ENCODE data around the gene CDK14. TPM values are rescaled to one million over a fixed set of nuclear protein-coding genes. Genes with fewer than 3 reads are reported as not detected.
A peak's percentile ranks its signal among the peaks of the same experiment; 100 is the strongest.

The CDK14 gene
- total and polyA plus RNA-seq, 2 donors (not counting 1 experiment from before 2014, with no cell fraction given), result 42.1 to 167 TPM

DNA sequence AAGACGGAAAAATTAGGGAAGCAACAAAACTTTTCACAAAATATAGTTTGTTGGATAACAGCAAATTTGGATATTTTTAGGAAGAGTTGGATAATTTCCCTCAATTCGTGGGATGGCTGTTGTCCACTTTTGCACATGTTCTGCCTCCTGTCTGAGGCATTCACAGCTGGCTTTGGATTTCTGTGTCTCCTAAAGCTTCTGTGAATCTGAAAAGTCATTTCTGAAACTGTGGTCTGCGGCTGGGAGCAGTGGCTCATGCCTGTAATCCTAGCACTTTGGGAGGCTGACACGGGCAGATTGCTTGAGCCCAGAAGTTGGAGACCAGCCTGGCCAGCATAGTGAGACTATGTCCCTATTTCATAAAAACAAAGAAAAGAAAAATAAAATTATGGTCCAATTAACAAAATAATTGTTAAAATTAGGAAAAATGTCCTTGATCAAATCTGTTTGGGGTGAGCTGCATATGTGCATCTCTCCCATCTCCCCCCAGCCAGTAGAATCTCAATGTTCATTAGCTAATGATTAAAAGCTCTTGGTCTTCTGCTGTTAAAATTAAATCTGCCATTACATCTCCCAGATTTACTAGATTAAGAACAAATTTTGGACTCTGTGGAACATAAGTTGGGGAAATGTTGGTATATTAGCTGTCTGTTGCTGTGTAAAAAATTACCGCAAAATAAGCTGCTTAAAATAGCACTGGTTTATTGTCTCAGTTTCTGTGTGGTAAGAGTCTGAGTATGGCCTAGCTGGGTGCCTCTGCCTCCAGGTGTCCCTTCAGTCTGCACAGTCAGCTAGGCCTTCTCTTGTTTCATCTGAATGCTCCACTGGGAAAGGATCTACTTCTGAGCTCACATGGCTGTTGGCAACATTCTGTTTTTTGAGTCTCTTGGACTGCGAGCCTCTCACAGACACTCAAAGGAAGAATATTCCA lies 336.1 kb downstream of the CDK14 start:
- no peaks in the 10 kb centered on the region for H3K27me3 ChIP-seq (replicated peaks in 1 of 4; ENCODE audit: control extremely low read depth in 1 of 4, control insufficient read depth in 3 of 4, insufficient read depth in 4 of 4, low read length in 3 of 4)
- no peak for ATAC-seq (ENCODE audit: low read depth)
- no peak overlapping the region for H3K27ac ChIP-seq (ENCODE audit: low read length in 2 of 2)
- no peak overlapping the region for H3K9ac ChIP-seq (ENCODE audit: low read length)
- intact Hi-C loops (cut with micrococcal nuclease), result no loop called here
- H3K4me2 ChIP-seq (replicated peaks; ENCODE audit: low read depth, low read length, poor library complexity, severe bottlenecking), result no peak overlapping the region
- peaks cover 0 to 10% of the 10 kb centered on the region in 2 donors for H3K4me1 ChIP-seq (ENCODE audit: control insufficient read depth in 2 of 2, insufficient read depth in 2 of 2, low read length in 2 of 2)
- peaks cover 0 to 2% of the 10 kb centered on the region in 2 experiments for H3K36me3 ChIP-seq (replicated peaks in 1 of 2; ENCODE audit: control extremely low read depth in 1 of 2, control insufficient read depth in 1 of 2, extremely low read depth in 1 of 2, insufficient read depth in 2 of 2, low read length in 1 of 2)
- ChIA-PET CTCF (no interaction called here), POLR2A (no interaction called here)
- no peak overlapping the region for H3K4me3 Mint-ChIP-seq
- no peaks in the 10 kb centered on the region for H3K9me3 Mint-ChIP-seq (ENCODE audit: insufficient read depth)
- no peak for DNase-seq
- H4K20me1 ChIP-seq (ENCODE audit: control insufficient read depth, insufficient read depth, low read length, poor library complexity, severe bottlenecking), result no peaks in the 10 kb centered on the region
- peak overlapping the region; percentile 11 for H3K27ac Mint-ChIP-seq
- H3K79me2 ChIP-seq (ENCODE audit: control insufficient read depth, insufficient read depth, low read length), result peaks cover 6% of the 10 kb centered on the region
- no peaks in the 10 kb centered on the region for H3K27me3 Mint-ChIP-seq
- peaks cover 45% of the 10 kb centered on the region for H3K4me1 Mint-ChIP-seq
- no peak overlapping the region for H3K4me3 ChIP-seq (ENCODE audit: control extremely low read depth in 1 of 5, extremely low read depth in 1 of 5, insufficient read depth in 1 of 5, low read depth in 2 of 5, low read length in 4 of 5)
- H2AFZ ChIP-seq (ENCODE audit: insufficient read depth, low read depth, low read length, poor library complexity, severe bottlenecking), result no peak overlapping the region
- WGBS (ENCODE audit: insufficient coverage), result 66% methylated on average over 3 of the region's 6 CpGs
- H3K9me3 ChIP-seq (ENCODE audit: control extremely low read depth in 1 of 3, control insufficient read depth in 2 of 3, insufficient read depth in 1 of 3, low read length in 2 of 3), result peaks cover 0 to 7% (median 0%) of the 10 kb centered on the region in 3 donors
- TF ChIP-seq EZH2 (IDR thresholded peaks at IDR 0.05; ENCODE audit: borderline replicate concordance, insufficient read depth, low read depth, low read length, poor library complexity, severe bottlenecking), result no peak
- TF ChIP-seq, protein P1, sequence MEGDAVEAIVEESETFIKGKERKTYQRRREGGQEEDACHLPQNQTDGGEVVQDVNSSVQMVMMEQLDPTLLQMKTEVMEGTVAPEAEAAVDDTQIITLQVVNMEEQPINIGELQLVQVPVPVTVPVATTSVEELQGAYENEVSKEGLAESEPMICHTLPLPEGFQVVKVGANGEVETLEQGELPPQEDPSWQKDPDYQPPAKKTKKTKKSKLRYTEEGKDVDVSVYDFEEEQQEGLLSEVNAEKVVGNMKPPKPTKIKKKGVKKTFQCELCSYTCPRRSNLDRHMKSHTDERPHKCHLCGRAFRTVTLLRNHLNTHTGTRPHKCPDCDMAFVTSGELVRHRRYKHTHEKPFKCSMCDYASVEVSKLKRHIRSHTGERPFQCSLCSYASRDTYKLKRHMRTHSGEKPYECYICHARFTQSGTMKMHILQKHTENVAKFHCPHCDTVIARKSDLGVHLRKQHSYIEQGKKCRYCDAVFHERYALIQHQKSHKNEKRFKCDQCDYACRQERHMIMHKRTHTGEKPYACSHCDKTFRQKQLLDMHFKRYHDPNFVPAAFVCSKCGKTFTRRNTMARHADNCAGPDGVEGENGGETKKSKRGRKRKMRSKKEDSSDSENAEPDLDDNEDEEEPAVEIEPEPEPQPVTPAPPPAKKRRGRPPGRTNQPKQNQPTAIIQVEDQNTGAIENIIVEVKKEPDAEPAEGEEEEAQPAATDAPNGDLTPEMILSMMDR (IDR thresholded peaks at IDR 0.05), result no peak

DNA sequence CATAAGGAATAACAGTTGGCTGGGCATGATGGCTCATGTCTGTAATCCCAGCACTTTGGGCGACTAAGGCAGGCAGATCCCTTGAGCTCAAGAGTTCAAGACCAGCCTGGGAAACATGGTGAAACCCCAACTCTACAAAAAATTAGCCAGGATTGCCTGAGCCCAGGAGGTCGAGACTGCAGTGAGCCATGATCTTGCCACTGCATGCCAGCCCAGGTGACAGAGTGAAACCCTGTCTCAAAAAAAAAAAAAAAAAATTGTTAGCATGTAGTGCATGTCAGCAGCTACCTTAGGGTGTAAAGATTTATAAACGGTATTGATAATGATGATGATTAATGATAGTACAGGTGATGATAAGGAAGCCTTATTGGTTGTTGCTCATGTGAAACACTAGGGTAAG lies 336.9 kb downstream of the CDK14 start:
- H2AFZ ChIP-seq (ENCODE audit: insufficient read depth, low read depth, low read length, poor library complexity, severe bottlenecking), result no peak overlapping the region
- Mint-ChIP-seq H3K27me3 (no peaks in the 10 kb centered on the region), H3K4me1 (peaks cover 41% of the 10 kb centered on the region), H3K4me3 (no peak overlapping the region), H3K9me3 (ENCODE audit: insufficient read depth) (no peaks in the 10 kb centered on the region), H3K27ac (no peak overlapping the region)
- no peak overlapping the region for H3K4me3 ChIP-seq (ENCODE audit: control extremely low read depth in 1 of 5, extremely low read depth in 1 of 5, insufficient read depth in 1 of 5, low read depth in 2 of 5, low read length in 4 of 5)
- H3K9ac ChIP-seq (ENCODE audit: low read length), result no peak overlapping the region
- no peak overlapping the region for H3K27ac ChIP-seq (ENCODE audit: low read length in 2 of 2)
- ATAC-seq (ENCODE audit: low read depth) (no peak), DNase-seq (no peak)
- no peak overlapping the region for H3K4me2 ChIP-seq (replicated peaks; ENCODE audit: low read depth, low read length, poor library complexity, severe bottlenecking)
- H3K4me1 ChIP-seq (ENCODE audit: control insufficient read depth in 2 of 2, insufficient read depth in 2 of 2, low read length in 2 of 2), result peaks cover 0 to 10% of the 10 kb centered on the region in 2 donors
- H3K9me3 ChIP-seq (ENCODE audit: control extremely low read depth in 1 of 3, control insufficient read depth in 2 of 3, insufficient read depth in 1 of 3, low read length in 2 of 3), result peaks cover 0 to 7% (median 0%) of the 10 kb centered on the region in 3 donors
- TF ChIP-seq, protein P1 (IDR thresholded peaks at IDR 0.05), result no peak
- TF ChIP-seq EZH2 (IDR thresholded peaks at IDR 0.05; ENCODE audit: borderline replicate concordance, insufficient read depth, low read depth, low read length, poor library complexity, severe bottlenecking), result no peak
- H3K79me2 ChIP-seq (ENCODE audit: control insufficient read depth, insufficient read depth, low read length), result peaks cover 6% of the 10 kb centered on the region
- H3K36me3 ChIP-seq (replicated peaks in 1 of 2; ENCODE audit: control extremely low read depth in 1 of 2, control insufficient read depth in 1 of 2, extremely low read depth in 1 of 2, insufficient read depth in 2 of 2, low read length in 1 of 2), result peaks cover 0 to under 1% of the 10 kb centered on the region in 2 experiments
- WGBS (ENCODE audit: insufficient coverage), result no CpG with 5 or more reads among the region's 3 CpGs
- H4K20me1 ChIP-seq (ENCODE audit: control insufficient read depth, insufficient read depth, low read length, poor library complexity, severe bottlenecking), result no peaks in the 10 kb centered on the region
- CTCF ChIA-PET, result no interaction called here
- intact Hi-C loops (cut with micrococcal nuclease), result no loop called here
- POLR2A ChIA-PET, result no interaction called here
- H3K27me3 ChIP-seq (replicated peaks in 1 of 4; ENCODE audit: control extremely low read depth in 1 of 4, control insufficient read depth in 3 of 4, insufficient read depth in 4 of 4, low read length in 3 of 4), result no peaks in the 10 kb centered on the region
